ENCODE results near the gene C1S.

C1S gene

GRCh38 chr12:7075939-7076338 lies 15.4 kb downstream of the C1S start:
- DNase-seq (ENCODE audit: low read depth): no peak

GRCh38 chr12:7076493-7076892 lies 16.0 kb downstream of the C1S start:
- DNase-seq (ENCODE audit: low read depth): no peak

- no peak for DNase-seq (ENCODE audit: low read depth)
Measured at GRCh38 chr12:7078163-7078562, 17.6 kb downstream of the C1S start.

- no peak for DNase-seq (ENCODE audit: low read depth)
Measured at GRCh38 chr12:7079826-7080125, 19.3 kb downstream of the C1S start.

- no peak for DNase-seq (ENCODE audit: low read depth)
Measured at GRCh38 chr12:7081037-7081436, 20.5 kb downstream of the C1S start.

- DNase-seq (ENCODE audit: low read depth): no peak
Measured at GRCh38 chr12:7083125-7083524, 22.6 kb downstream of the C1S start.

- no peak for DNase-seq (ENCODE audit: low read depth)
Measured at GRCh38 chr12:7089196-7089871, 28.8 kb downstream of the C1S start.

GRCh38 chr12:7090222-7090998 lies 29.9 kb downstream of the C1S start:
- no peak for DNase-seq (ENCODE audit: low read depth)

GRCh38 chr12:7091171-7091570 lies 30.7 kb downstream of the C1S start:
- no peak for DNase-seq (ENCODE audit: low read depth)

- DNase-seq (ENCODE audit: low read depth): no peak
Measured at GRCh38 chr12:7091660-7092228, 31.2 kb downstream of the C1S start.

- DNase-seq (ENCODE audit: low read depth): peak; percentile 76
Measured at GRCh38 chr12:7092229-7092985, 31.9 kb downstream of the C1S start, which contains the start of gene C1R. Gene C1R, minus strand, starts transcription at chr12:7092445. Its CDS starts 57 bp downstream, at chr12:7092388.

- no peak for DNase-seq (ENCODE audit: low read depth)
Measured at GRCh38 chr12:7092986-7093460, 32.5 kb downstream of the C1S start.

- no peak for DNase-seq (ENCODE audit: low read depth)
Measured at GRCh38 chr12:7093486-7093885, 33.0 kb downstream of the C1S start.

- DNase-seq (ENCODE audit: low read depth): no peak
Measured at GRCh38 chr12:7093892-7094291, 33.4 kb downstream of the C1S start.

GRCh38 chr12:7096006-7096932 lies 35.8 kb downstream of the C1S start:
- DNase-seq (ENCODE audit: low read depth): no peak

- DNase-seq (ENCODE audit: low read depth): no peak
Measured at GRCh38 chr12:7096979-7097378, 36.5 kb downstream of the C1S start.

GRCh38 chr12:7099290-7099996 lies 38.9 kb downstream of the C1S start:
- DNase-seq (ENCODE audit: low read depth): no peak

- DNase-seq (ENCODE audit: low read depth): no peak
Measured at GRCh38 chr12:7100239-7100638, 39.7 kb downstream of the C1S start.

GRCh38 chr12:7101047-7101693 lies 40.7 kb downstream of the C1S start:
- no peak for DNase-seq (ENCODE audit: low read depth)

- DNase-seq (ENCODE audit: low read depth): no peak
Measured at GRCh38 chr12:7101694-7102131, 41.2 kb downstream of the C1S start.
